Liver (tissue), 3 donors: ENCODE measurements around the gene CDH13.

Experiments used
- GABPA ChIP-seq, 2 donors: IDR thresholded peaks in 1 of 2; conservative IDR thresholded peaks in 1 of 2; 2 replicates each; pipeline ENCODE4 v1.6.1; 2016; ENCODE audit warnings: antibody characterized with exemption in 2 of 2, mild to moderate bottlenecking in 1 of 2, moderate library complexity in 1 of 2
- SP1 ChIP-seq: IDR thresholded peaks from 2 replicates; pipeline ENCODE4 v1.6.1; 2018; ENCODE audit warnings: antibody characterized with exemption, mild to moderate bottlenecking
- YY1 ChIP-seq: IDR thresholded peaks from 2 replicates; pipeline ENCODE4 v1.6.1; 2016; ENCODE audit warnings: antibody characterized with exemption, mild to moderate bottlenecking
- TF ChIP-seq, protein P1 (sequence below): fragments of 150-350 bp; IDR thresholded peaks from 2 replicates; pipeline ENCODE4 v1.5.1; 2017; ENCODE audit warnings: improper control_type of control experiment, low read depth, low read length; ENCODE audit not compliant: missing input control
- donor health status: healthy.
- donor health status: healthy.

- TF ChIP-seq, protein P1, sequence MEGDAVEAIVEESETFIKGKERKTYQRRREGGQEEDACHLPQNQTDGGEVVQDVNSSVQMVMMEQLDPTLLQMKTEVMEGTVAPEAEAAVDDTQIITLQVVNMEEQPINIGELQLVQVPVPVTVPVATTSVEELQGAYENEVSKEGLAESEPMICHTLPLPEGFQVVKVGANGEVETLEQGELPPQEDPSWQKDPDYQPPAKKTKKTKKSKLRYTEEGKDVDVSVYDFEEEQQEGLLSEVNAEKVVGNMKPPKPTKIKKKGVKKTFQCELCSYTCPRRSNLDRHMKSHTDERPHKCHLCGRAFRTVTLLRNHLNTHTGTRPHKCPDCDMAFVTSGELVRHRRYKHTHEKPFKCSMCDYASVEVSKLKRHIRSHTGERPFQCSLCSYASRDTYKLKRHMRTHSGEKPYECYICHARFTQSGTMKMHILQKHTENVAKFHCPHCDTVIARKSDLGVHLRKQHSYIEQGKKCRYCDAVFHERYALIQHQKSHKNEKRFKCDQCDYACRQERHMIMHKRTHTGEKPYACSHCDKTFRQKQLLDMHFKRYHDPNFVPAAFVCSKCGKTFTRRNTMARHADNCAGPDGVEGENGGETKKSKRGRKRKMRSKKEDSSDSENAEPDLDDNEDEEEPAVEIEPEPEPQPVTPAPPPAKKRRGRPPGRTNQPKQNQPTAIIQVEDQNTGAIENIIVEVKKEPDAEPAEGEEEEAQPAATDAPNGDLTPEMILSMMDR, result no peak
- TF ChIP-seq SP1 (no peak), GABPA (IDR thresholded peaks at IDR 0.05 in 1 of 2, conservative IDR thresholded peaks at IDR 0.05 in 1 of 2) (no peak), YY1 (no peak)
Observed at GRCh38 chr16:83109490-83110125, 482.8 kb downstream of the CDH13 start.
